GM21825 (cell line): ENCODE results near the gene ARL13A.
"Not testable (repeated sequence)": the region's sequence is repeated elsewhere in the genome, so short reads cannot be mapped to it uniquely, and the experiment has no call there.

Source experiments
- ATAC-seq: cut with Tn5 transposase; IDR thresholded peaks from one replicate; pipeline ENCODE4 v1.9.1; 2021; ENCODE audit warnings: mild to moderate bottlenecking, moderate library complexity; ENCODE audit not compliant: unreplicated experiment

The ARL13A gene

DNA sequence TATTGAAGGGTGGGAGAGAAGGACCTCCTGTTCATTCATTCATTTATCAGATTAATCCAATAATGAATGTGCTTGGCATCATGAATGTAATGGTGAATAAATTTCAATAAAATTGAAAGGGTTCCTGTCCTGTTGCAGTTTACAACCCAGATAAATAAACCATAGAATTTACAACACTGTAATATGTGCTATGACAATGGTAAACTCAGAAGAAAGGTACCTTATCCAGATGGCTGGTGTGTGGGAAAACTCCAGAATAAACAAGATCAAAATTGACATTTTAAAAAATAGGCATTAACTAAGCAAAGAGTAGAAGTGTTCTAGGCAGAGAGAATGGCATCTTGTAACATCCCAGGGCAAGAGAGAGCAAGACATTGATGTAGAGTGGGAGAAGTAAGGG, 15.3 kb downstream of the ARL13A start:
- no peak for ATAC-seq

DNA sequence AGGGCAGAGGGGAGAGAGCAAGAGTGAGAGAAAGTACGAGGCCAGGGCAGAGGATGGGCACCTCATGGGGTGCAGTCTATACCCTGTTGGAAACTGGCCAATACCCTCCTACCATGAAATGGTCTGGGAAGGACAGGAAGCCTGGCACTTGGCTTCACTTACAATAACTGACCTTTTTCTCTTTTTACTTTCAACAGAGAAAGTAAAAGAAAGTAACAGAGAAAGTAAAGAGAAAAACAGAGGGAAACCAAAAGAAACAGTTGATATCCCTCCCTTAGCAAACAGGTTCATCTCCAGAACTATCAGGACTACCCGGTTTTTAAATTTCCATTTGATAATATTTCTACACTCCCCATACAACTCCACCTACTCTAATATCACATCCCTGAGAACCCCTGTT, 20.6 kb downstream of the ARL13A start:
- no peak for ATAC-seq

DNA sequence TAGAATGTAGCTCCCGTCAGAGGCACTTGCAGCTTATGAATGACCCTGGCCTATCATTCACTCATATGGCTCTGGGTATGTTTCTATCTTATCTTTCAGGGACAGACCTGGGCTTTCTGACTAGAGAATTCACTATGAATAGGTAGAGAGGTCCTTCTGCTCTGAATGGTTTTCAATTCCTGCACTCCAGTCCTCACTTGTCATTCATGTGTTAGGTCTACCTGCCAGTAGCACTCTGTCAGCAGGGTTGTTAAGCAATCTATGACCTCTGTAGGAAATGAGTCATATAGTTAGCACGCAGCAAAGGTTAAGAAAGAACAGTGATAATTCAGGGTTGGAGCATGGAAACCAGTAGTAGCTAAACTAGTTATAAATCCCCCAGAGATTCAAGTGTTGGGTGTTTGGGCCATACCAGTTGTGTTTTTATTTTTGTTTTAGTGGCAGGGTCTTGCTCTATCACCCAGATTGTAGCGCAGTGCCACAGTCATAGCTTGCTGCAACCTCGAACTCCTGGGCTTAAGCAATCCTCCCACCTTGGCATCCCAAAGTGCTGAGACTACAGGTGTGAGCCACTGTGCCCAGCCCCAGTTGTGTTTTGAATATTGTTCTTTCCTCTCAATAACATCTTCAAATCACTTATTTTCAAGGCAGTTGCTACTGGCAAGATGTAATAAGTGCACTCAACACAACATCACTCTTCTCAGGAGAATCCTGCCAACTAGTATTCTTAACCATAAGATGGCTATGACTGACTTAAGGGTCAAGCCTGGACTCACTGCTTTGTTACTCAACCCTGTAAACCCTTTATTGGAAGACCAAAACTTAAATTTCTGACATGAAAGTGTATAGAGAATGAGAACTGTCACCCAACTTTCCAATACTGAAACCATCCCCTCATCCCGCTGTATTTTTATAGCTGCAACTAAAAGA, 25.1 kb downstream of the ARL13A start:
- peak; percentile 86 for ATAC-seq

DNA sequence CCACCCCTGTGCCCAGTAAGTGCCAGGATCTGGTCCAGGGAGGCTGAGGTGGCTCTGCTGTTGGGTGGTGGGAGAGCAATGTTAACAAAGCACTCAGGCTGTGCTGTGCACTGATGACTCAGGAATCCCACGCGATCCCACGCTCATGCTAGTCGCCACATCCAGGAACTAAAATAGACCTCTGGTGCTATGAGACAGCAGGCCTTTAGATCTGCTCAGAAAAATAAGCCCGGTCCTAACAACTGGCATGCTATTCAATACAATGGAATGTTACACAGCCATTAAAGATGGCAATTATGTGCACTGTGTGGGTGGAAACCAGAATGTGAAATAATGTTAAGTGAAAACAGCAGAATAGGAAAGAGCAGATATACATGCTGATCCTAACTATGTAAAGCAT, 26.0 kb downstream of the ARL13A start:
- ATAC-seq, result no peak

DNA sequence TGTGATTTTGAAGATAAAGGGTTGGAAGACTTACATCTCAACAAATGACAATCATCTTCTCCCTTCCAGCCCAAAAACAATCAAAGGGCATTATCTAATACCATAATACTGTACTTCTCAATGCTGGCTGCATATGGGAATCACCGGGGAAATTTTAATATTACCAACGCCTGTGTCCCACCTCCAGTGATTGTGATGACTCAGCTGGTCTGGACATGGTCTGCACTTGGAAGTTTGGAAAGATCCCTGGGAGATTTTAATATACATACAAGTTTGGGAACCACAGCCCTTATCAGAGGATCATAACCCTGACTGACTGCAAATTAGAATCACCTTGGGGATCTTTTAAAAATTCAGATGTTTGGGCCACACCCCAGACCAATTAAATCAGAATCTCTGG, 29.9 kb downstream of the ARL13A start:
- no peak for ATAC-seq

DNA sequence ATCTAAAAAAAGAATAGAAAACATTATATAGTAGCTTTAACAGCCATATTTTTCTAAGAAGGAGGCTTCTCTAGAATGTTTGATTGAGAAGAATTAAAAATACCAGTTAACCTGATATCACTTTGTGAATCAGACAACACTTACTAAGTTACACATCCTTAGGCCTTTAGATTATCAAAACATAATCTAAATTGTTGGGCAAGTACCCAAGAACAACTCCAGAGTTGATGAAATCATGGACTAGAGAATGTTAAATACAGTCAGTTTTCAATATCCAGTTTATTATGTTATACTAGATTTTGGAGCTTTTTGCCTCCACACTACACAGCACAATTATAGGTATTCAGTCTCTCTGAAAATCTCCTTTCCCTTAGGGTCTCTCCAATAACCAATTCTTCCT, 39.6 kb downstream of the ARL13A start:
- no peak for ATAC-seq

DNA sequence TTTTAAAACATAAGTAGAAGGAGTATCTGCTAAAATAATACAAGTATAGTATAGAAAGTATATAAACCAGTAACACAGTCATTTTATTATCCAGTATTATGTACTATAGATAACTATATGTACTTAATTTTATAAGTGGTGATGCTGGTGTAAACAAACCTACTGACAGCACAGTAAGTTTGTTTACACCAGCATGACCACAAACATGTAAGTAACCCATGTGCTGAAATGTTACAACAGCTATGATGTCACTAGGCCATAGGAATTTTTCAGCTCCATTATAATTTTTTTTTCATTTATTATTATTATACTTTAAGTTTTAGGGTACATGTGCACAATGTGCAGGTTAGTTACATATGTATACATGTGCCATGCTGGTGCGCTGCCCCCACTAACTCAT, 42.5 kb downstream of the ARL13A start:
- ATAC-seq, result not testable (repeated sequence)

DNA sequence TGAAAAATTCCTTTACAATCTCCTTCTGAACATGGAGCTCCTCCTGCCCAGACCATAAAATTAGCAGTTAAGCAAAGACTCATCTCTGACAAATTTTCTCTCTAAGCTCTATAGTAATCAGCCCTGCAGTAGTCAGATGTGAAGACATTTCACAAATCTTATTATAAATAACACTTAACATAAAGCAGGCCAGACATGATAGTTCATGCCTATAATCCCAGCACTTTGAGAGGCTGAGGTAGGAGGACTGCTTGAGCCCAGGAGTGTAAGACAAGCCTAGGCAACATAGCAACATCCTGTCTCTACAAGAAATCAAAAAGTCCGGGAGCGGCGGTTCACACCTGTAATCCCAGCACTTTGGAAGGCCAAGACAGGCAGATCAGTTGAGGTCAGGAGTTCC, 52.5 kb downstream of the ARL13A start:
- no peak for ATAC-seq

DNA sequence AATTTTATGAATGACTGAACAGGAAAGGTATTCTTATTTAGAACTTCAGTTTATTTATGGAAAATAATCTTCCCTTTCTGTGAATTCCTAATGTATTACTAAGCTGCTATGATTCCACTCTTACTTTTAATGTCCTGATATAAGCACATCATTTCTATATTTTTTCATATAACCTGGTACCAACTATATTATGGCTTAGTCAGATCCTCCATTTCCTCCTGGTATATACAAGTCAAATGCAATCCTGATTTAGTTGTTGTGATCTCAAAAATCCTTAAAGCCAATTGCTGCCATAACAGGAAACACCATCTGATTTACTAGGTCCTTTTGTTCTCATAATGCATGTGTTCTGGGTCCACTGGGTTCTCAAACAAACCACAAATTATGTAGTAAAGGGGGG, 55.6 kb downstream of the ARL13A start:
- ATAC-seq, result no peak

DNA sequence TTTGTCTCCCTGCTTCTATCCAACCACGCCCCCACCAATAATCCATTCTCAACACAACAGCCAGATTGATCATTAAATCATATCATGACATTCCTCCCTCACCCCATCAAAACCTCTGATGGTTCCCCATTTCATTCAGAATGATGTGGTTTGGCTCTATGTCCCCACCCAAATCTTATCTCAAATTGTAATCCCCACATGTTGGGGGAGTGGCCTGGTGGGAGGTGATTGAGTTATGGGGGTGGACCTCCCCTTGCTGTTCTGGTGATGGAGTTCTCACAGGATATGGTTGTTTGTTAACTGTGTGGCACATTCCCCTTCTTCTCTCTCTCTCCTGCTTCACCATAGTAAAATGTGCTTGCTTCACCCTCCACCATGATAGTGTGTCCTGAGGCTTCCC, 59.1 kb downstream of the ARL13A start:
- ATAC-seq, result no peak

DNA sequence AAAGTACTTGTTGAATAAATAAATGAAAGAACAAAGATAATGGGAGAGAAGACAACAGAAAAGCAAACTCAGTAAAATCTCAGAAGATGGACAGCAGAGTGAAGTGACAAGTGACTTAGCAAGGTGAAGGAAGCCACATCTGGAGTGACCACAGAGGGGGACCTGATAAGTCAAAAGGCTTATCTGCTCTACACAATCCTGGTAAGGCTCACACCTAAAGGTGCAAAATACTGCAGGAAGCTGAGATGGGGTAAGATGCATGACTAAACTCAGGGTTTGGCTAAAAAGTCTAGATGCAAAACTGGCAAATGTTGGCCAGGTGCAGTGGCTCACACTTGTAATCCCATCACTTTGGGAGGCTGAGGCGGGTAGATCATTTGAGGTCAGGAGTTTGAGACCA, 60.2 kb downstream of the ARL13A start:
- ATAC-seq, result no peak

DNA sequence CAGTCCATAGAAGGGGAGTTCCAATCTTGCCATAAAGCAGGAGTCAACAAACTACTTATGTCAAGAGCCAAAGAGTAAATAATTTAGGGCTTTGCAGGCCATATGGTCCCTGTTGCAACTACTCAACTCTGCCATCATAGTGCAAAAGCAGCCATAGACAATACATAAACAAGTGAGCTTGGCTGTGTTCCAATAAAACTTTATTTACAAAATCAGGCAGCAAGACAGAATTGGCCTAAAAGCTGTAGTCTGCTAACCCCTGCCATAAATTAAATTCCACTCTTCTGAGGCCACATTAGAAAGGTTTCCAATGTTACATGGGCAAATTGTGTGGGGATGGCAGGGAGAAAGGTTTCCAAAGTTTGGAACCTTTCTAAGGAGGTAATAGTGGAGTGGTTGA, 67.7 kb downstream of the ARL13A start:
- ATAC-seq, result no peak

DNA sequence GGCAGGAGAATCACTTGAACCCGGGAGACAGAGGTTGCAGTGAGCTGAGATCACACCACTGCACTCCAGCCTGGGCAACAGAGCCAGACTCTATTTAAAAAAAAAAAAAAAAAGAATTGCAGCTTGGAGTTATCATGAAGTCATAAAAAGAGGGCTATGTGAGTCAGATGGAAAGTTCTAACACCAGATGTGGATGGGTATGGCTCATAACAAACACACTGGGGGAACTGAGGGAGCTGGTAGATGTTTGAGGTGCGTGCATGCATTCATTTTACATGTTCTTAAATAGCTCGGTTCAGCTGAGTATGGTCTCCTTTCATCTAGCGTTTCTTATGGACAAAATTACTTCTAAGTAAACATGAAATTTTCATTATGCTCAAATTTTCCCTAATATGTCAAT, 70.7 kb downstream of the ARL13A start:
- no peak for ATAC-seq
